ENCODE data around the gene STON1.

Gene STON1

DNA sequence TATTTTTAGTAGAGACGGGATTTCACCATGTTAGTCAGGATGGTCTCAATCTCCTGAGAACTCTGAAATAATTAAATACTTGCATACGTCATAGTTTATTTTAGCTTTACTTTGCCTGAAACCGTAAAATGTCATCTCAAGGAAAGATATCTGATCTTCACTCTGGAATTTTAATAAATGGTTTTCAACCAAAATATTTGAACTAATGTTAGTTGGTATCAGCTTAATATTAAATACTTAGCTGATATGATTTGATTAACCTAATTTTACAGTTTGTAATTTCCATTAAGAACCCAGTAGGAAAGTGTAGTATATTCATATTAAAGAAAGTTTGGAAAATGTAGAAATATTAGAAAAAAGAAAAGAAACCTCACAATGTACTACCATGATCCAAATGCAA is 41.4 kb upstream of the STON1 start:
- DNase-seq (ENCODE audit: low read depth), result no peak
- TF ChIP-seq CTCF (IDR thresholded peaks at IDR 0.05; ENCODE audit: control insufficient read depth, extremely low read depth, insufficient read depth), result no peak
- H3K4me3 ChIP-seq (ENCODE audit: low read depth, low read length), result no peak overlapping the region

GRCh38 chr2:48496849-48497248 is 33.1 kb upstream of the STON1 start:
- no peak for DNase-seq (ENCODE audit: low read depth)
- no peak for TF ChIP-seq CTCF (IDR thresholded peaks at IDR 0.05; ENCODE audit: control insufficient read depth, extremely low read depth, insufficient read depth)
- H3K4me3 ChIP-seq (ENCODE audit: low read depth, low read length), result no peak overlapping the region

GRCh38 chr2:48504647-48505327 is 25.2 kb upstream of the STON1 start:
- DNase-seq (ENCODE audit: low read depth), result no peak
- TF ChIP-seq CTCF (IDR thresholded peaks at IDR 0.05; ENCODE audit: control insufficient read depth, extremely low read depth, insufficient read depth), result no peak

GRCh38 chr2:48507111-48507510 is 22.8 kb upstream of the STON1 start:
- no peak for DNase-seq (ENCODE audit: low read depth)
- TF ChIP-seq CTCF (IDR thresholded peaks at IDR 0.05; ENCODE audit: control insufficient read depth, extremely low read depth, insufficient read depth), result no peak
- no peak overlapping the region for H3K4me3 ChIP-seq (ENCODE audit: low read depth, low read length)

More at GRCh38 chr2:48504647-48505327, 25.2 kb upstream of the STON1 start:
- H3K4me3 ChIP-seq (ENCODE audit: low read depth, low read length), result no peak overlapping the region

- H3K4me3 ChIP-seq (ENCODE audit: low read depth, low read length), result no peak overlapping the region
- no peak for TF ChIP-seq CTCF (IDR thresholded peaks at IDR 0.05; ENCODE audit: control insufficient read depth, extremely low read depth, insufficient read depth)
- DNase-seq (ENCODE audit: low read depth), result no peak
Observed at GRCh38 chr2:48508461-48509124, 21.4 kb upstream of the STON1 start.

GRCh38 chr2:48510329-48510728 is 19.6 kb upstream of the STON1 start:
- no peak overlapping the region for H3K4me3 ChIP-seq (ENCODE audit: low read depth, low read length)
- no peak for TF ChIP-seq CTCF (IDR thresholded peaks at IDR 0.05; ENCODE audit: control insufficient read depth, extremely low read depth, insufficient read depth)
- no peak for DNase-seq (ENCODE audit: low read depth)

All from LNCaP clone FGC (cell line).